Right cardiac atrium (tissue), 5 donors: ENCODE data around the gene RFXANK. TPM values are rescaled to one million over a fixed set of nuclear protein-coding genes. Genes with fewer than 3 reads are reported as not detected.

Experiments used
- ATAC-seq, 2 donors: fragments of 200-7000 bp; cut with Tn5 transposase; one replicate each; pipeline versions ENCODE4 v1.8.0 to v1.9.1; 2020; ENCODE audit warnings: moderate library complexity in 2 of 2, mild to moderate bottlenecking in 1 of 2
- DNase-seq, 3 donors: peaks; one replicate each; pipeline ENCODE4 v3.0.0-alpha.2; 2020
- H3K27ac ChIP-seq: one replicate; pipeline ENCODE4 v1.5.1; 2013; ENCODE audit warnings: mild to moderate bottlenecking, low read length, control low read depth, moderate library complexity
- H3K27me3 ChIP-seq: one replicate; pipeline ENCODE4 v1.6.1; 2013; ENCODE audit not compliant: control insufficient read depth, insufficient read depth
- H3K4me1 ChIP-seq: one replicate; pipeline ENCODE4 v1.6.1; 2013; ENCODE audit warnings: low read length; ENCODE audit not compliant: control insufficient read depth, insufficient read depth
- H3K4me3 ChIP-seq: one replicate; pipeline ENCODE4 v1.5.1; 2013; ENCODE audit warnings: low read length, control low read depth
- H3K9me3 ChIP-seq: one replicate; pipeline ENCODE4 v1.6.1; 2013; ENCODE audit warnings: low read length; ENCODE audit not compliant: control insufficient read depth
- WGBS: extraction: QIAGEN DNeasy Blood & Tissue Kit; methylation state at CpG from one replicate; pipeline ENCODE4 v1.1.7; 2013; 5-methylcytosine and 5-hydroxymethylcytosine counted together
- intact Hi-C, 4 donors: fragments of 100-400 bp; cut with DNase I; formaldehyde crosslinking; loops; one replicate each; pipeline versions ENCODE4 v1.11.0 to v1.14.0; 2022 to 2023
- polyA plus RNA-seq: library from polyadenylated mRNA; stranded (reverse); fragments of 200-250 nt; gene quantifications from one replicate; pipeline ENCODE4 v1.2.3, GENCODE V29; 2013
- total RNA-seq, 4 donors: library from RNA; stranded (reverse); fragmentation: NEBNext Ultra II Directional; extraction: Animal tissue kit (Norgen Biotek cat#: 25700); gene quantifications; one replicate each; pipeline ENCODE4 v1.2.1, GENCODE V29; 2021
- donor health status: healthy with polysubstance abuse.
- donor health status: DM: no; HTN: yes; CAD: no.
- donor health status: DM: no; HTN: no; CAD: no.
- donor health status: DM: no; HTN: yes; CAD: no; lungs with severe emphysema.
- donor health status: DM: yes; HTN: yes; CAD: no.

The RFXANK gene
- total and polyA plus RNA-seq, 5 donors: 35.2 to 55.0 (median 44.9) TPM

GRCh38 chr19:19191768-19192077, 335 bp upstream of the RFXANK start:
- H3K27me3 ChIP-seq: no peaks in the 10 kb centered on the region
- peak overlapping the region; percentile 84 for H3K4me3 ChIP-seq
- 0% methylated on average over 17 of the region's 17 CpGs for WGBS
- ATAC-seq (no peak), DNase-seq (no peak)
- peaks cover 6% of the 10 kb centered on the region for H3K4me1 ChIP-seq
- intact Hi-C loops: loop anchor here in 1 of 4 donors (10.0 kb wide), 1 partner anchor 133 kb away; the partner anchor contains the start of genes MAU2 and SUGP1
- H3K9me3 ChIP-seq: no peaks in the 10 kb centered on the region
- peak overlapping the region; percentile 100 for H3K27ac ChIP-seq

GRCh38 chr19:19192910-19193423, 909 bp downstream of the RFXANK start:
- ATAC-seq (peak in 1 of 2 donors; percentile 4), DNase-seq (no peak)
- peak overlapping the region; percentile 71 for H3K27ac ChIP-seq
- intact Hi-C loops: loop anchor here in 1 of 4 donors (10.0 kb wide), 1 partner anchor 132 kb away; the partner anchor contains the start of genes MAU2 and SUGP1
- peak overlapping the region; percentile 91 for H3K4me3 ChIP-seq
- 1% methylated on average over 22 of the region's 22 CpGs for WGBS
- H3K9me3 ChIP-seq: no peaks in the 10 kb centered on the region
- H3K27me3 ChIP-seq: no peaks in the 10 kb centered on the region
- peaks cover 6% of the 10 kb centered on the region for H3K4me1 ChIP-seq

- Histone ChIP-seq H3K9me3 (no peaks in the 10 kb centered on the region), H3K4me3 (no peak overlapping the region), H3K4me1 (peaks cover 6% of the 10 kb centered on the region), H3K27ac (peak overlapping the region; percentile 46), H3K27me3 (no peaks in the 10 kb centered on the region)
- intact Hi-C loops: loop anchor here in 1 of 4 donors (10.0 kb wide), 1 partner anchor 131 kb away; the partner anchor contains the start of genes MAU2 and SUGP1
- DNase-seq (no peak), ATAC-seq (no peak)
- 63% methylated on average over 5 of the region's 5 CpGs for WGBS
These were observed 1.9 kb downstream of the RFXANK start for GRCh38 chr19:19193926-19194325.

GRCh38 chr19:19201697-19202630, 9.9 kb downstream of the RFXANK start:
- WGBS: 79% methylated on average over 19 of the region's 19 CpGs
- Histone ChIP-seq H3K4me1 (peaks cover 4% of the 10 kb centered on the region), H3K27ac (no peak overlapping the region), H3K9me3 (no peaks in the 10 kb centered on the region), H3K27me3 (no peaks in the 10 kb centered on the region), H3K4me3 (no peak overlapping the region)
- DNase-seq (peak in 1 of 3 donors; percentile 39), ATAC-seq (no peak)
- intact Hi-C loops: no loop called here

GRCh38 chr19:19202707-19203011, 10.6 kb downstream of the RFXANK start:
- H3K4me3 ChIP-seq: peak overlapping the region; percentile 68
- H3K4me1 ChIP-seq: peaks cover 4% of the 10 kb centered on the region
- no peaks in the 10 kb centered on the region for H3K27me3 ChIP-seq
- no peak for ATAC-seq
- 18% methylated on average over 11 of the region's 11 CpGs for WGBS
- peak overlapping the region; percentile 65 for H3K27ac ChIP-seq
- DNase-seq: no peak
- no peaks in the 10 kb centered on the region for H3K9me3 ChIP-seq
- intact Hi-C loops: no loop called here

GRCh38 chr19:19203012-19203856, 11.2 kb downstream of the RFXANK start, which contains the start of gene NR2C2AP:
Gene NR2C2AP, minus strand, starts transcription at chr19:19203414. Its CDS starts 354 bp downstream, at chr19:19203060.
- peak; percentile 92 to 94 for ATAC-seq
- intact Hi-C loops: no loop called here

GRCh38 chr19:19204181-19204580, 12.1 kb downstream of the RFXANK start:
- intact Hi-C loops: no loop called here
- ATAC-seq (no peak), DNase-seq (no peak)
- H3K9me3 ChIP-seq: no peaks in the 10 kb centered on the region
- H3K4me1 ChIP-seq: peaks cover 4% of the 10 kb centered on the region
- H3K4me3 ChIP-seq: no peak overlapping the region
- no peak overlapping the region for H3K27ac ChIP-seq
- 72% methylated on average over 13 of the region's 13 CpGs for WGBS
- H3K27me3 ChIP-seq: no peaks in the 10 kb centered on the region

More at GRCh38 chr19:19203012-19203856, 11.2 kb downstream of the RFXANK start, which contains the start of gene NR2C2AP:
- peak; percentile 95 to 97 (median 97) for DNase-seq
- H3K4me3 ChIP-seq: peak within 1 kb of the TSS; percentile 68
- H3K9me3 ChIP-seq: no peaks in the 10 kb centered on the region
- H3K27ac ChIP-seq: peak within 1 kb of the TSS; percentile 74
- peaks cover 4% of the 10 kb centered on the region for H3K4me1 ChIP-seq
- no peaks in the 10 kb centered on the region for H3K27me3 ChIP-seq
- WGBS: 8% methylated on average over 60 of the region's 60 CpGs

GRCh38 chr19:19205416-19206410, 13.7 kb downstream of the RFXANK start:
- Histone ChIP-seq H3K4me3 (no peak overlapping the region), H3K27ac (no peak overlapping the region), H3K4me1 (peaks cover 4% of the 10 kb centered on the region), H3K9me3 (no peaks in the 10 kb centered on the region), H3K27me3 (no peaks in the 10 kb centered on the region)
- DNase-seq (peak in 1 of 3 donors; percentile 54), ATAC-seq (no peak)
- WGBS: 39% methylated on average over 14 of the region's 14 CpGs
- intact Hi-C loops: no loop called here

- 57% methylated on average over 5 of the region's 5 CpGs for WGBS
- no peaks in the 10 kb centered on the region for H3K9me3 ChIP-seq
- peak in 1 of 3 donors; percentile 7 for DNase-seq
- no peak overlapping the region for H3K4me3 ChIP-seq
- no peaks in the 10 kb centered on the region for H3K27me3 ChIP-seq
- no peak overlapping the region for H3K27ac ChIP-seq
- no peak for ATAC-seq
- intact Hi-C loops: no loop called here
- peaks cover 4% of the 10 kb centered on the region for H3K4me1 ChIP-seq
These were observed 14.9 kb downstream of the RFXANK start for GRCh38 chr19:19206938-19207337.
